IMR-90 (cell line): ENCODE data around the gene GON7. TPM values are rescaled to one million over a fixed set of nuclear protein-coding genes. Genes with fewer than 3 reads are reported as not detected.

Source experiments
- ATAC-seq: fragments of 200-7000 bp; cut with Tn5 transposase; 2 replicates; pipeline ENCODE4 v1.9.1; 2020; ENCODE audit warnings: low read depth, mild to moderate bottlenecking, moderate library complexity
- BruUV-seq: library from RNA; stranded (reverse); fragments of 400-500 nt; replicated peaks from 2 replicates; lab custom pipeline; 2021; lab: Mats Ljungman, UMichigan
- CTCF ChIA-PET: fragments of 300-600 bp; formaldehyde crosslinking; extraction: SDS; loops from one replicate; lab custom pipeline; 2021; ENCODE audit warnings: antibody characterized with exemption; lab: Yijun Ruan, JAX
- POLR2A ChIA-PET: fragments of 300-600 bp; sonication (Branson Sonifier 250); formaldehyde crosslinking; loops from one replicate; lab custom pipeline; 2022; ENCODE audit warnings: antibody characterized with exemption; ENCODE audit not compliant: unreplicated experiment; lab: Charles Lee
- DNase-seq: peaks from one replicate; pipeline ENCODE4 v3.0.0; 2013
- H2AFZ ChIP-seq: replicated peaks from 2 replicates; pipeline ENCODE3; 2013; ENCODE audit warnings: low read length, mild to moderate bottlenecking; ENCODE audit not compliant: poor library complexity
- H2AK5ac ChIP-seq: 2 replicates; pipeline ENCODE4 v1.6.1; 2013; ENCODE audit warnings: low read depth, low read length, inconsistent platforms
- H2AK9ac ChIP-seq: replicated peaks from 2 replicates; pipeline ENCODE3; 2013; ENCODE audit warnings: mild to moderate bottlenecking, low read depth, low read length, moderate library complexity; ENCODE audit not compliant: poor library complexity
- H2BK120ac ChIP-seq: 2 replicates; pipeline ENCODE4 v1.6.1; 2013; ENCODE audit warnings: low read depth, low read length, inconsistent platforms
- H2BK15ac ChIP-seq: 3 replicates; pipeline ENCODE4 v1.6.1; 2013; ENCODE audit warnings: low read depth, low read length, inconsistent platforms
- H2BK20ac ChIP-seq: 2 replicates; pipeline ENCODE4 v1.6.1; 2013; ENCODE audit warnings: low read depth, mild to moderate bottlenecking, inconsistent platforms, low read length, moderate library complexity
- H2BK5ac ChIP-seq: 2 replicates; pipeline ENCODE4 v1.6.1; 2013; ENCODE audit warnings: mild to moderate bottlenecking, low read depth, low read length, inconsistent platforms; ENCODE audit not compliant: poor library complexity, severe bottlenecking
- H3K14ac ChIP-seq: replicated peaks from 2 replicates; pipeline ENCODE4 v1.6.1; 2013; ENCODE audit warnings: low read depth, low read length, inconsistent platforms
- H3K18ac ChIP-seq: 2 replicates; pipeline ENCODE4 v1.6.1; 2013; ENCODE audit warnings: low read depth, low read length, control low read depth
- H3K23ac ChIP-seq: 2 replicates; pipeline ENCODE4 v1.6.1; 2013; ENCODE audit warnings: low read depth, low read length, inconsistent platforms
- H3K27ac ChIP-seq: 2 replicates; pipeline ENCODE4 v1.5.1; 2013; ENCODE audit warnings: mild to moderate bottlenecking, control low read depth, low read length; ENCODE audit not compliant: insufficient read depth
- H3K27me3 ChIP-seq: 2 replicates; pipeline ENCODE4 v1.6.1; 2013; ENCODE audit warnings: low read length; ENCODE audit not compliant: control insufficient read depth, insufficient read depth
- H3K36me3 ChIP-seq: 2 replicates; pipeline ENCODE4 v1.6.1; 2013; ENCODE audit warnings: low read length, mixed read lengths; ENCODE audit not compliant: control insufficient read depth, insufficient read depth
- H3K4ac ChIP-seq: 2 replicates; pipeline ENCODE4 v1.6.1; 2013; ENCODE audit warnings: low read depth, low read length, inconsistent platforms
- H3K4me1 ChIP-seq: 2 replicates; pipeline ENCODE4 v1.6.1; 2013; ENCODE audit warnings: low read length, mixed read lengths; ENCODE audit not compliant: control insufficient read depth, insufficient read depth
- H3K4me2 ChIP-seq: 2 replicates; pipeline ENCODE4 v1.6.1; 2013; ENCODE audit warnings: low read depth, mild to moderate bottlenecking, control low read depth, low read length, moderate library complexity
- H3K4me3 ChIP-seq: 2 replicates; pipeline ENCODE4 v1.5.1; 2013; ENCODE audit warnings: low read depth, mild to moderate bottlenecking, control low read depth, low read length, moderate library complexity; ENCODE audit not compliant: insufficient read depth
- H3K56ac ChIP-seq: 2 replicates; pipeline ENCODE4 v1.6.1; 2013; ENCODE audit warnings: low read length, inconsistent platforms; ENCODE audit not compliant: insufficient read depth; ENCODE audit errors: extremely low read depth
- H3K79me1 ChIP-seq, 2 experiments: 2 replicates each; pipeline ENCODE4 v1.6.1; 2013; ENCODE audit warnings: low read length in 2 of 2, inconsistent platforms in 1 of 2, low read depth in 1 of 2
- H3K9ac ChIP-seq: 2 replicates; pipeline ENCODE4 v1.6.1; 2013; ENCODE audit warnings: low read depth, low read length, control low read depth
- H3K9me1 ChIP-seq: 2 replicates; pipeline ENCODE4 v1.6.1; 2013; ENCODE audit warnings: low read length, inconsistent platforms; ENCODE audit not compliant: insufficient read depth
- H3K9me3 ChIP-seq: 2 replicates; pipeline ENCODE4 v1.6.1; 2013; ENCODE audit warnings: low read length; ENCODE audit not compliant: control insufficient read depth, insufficient read depth
- H4K20me1 ChIP-seq: 2 replicates; pipeline ENCODE4 v1.6.1; 2013; ENCODE audit warnings: low read length, inconsistent platforms; ENCODE audit not compliant: insufficient read depth
- H4K5ac ChIP-seq: 2 replicates; pipeline ENCODE4 v1.6.1; 2013; ENCODE audit warnings: mild to moderate bottlenecking, low read depth, low read length, control low read depth
- H4K8ac ChIP-seq, 2 experiments: 2 replicates each; pipeline ENCODE4 v1.6.1; 2013; ENCODE audit warnings: low read depth in 2 of 2, low read length in 2 of 2, control low read depth in 1 of 2, inconsistent platforms in 1 of 2
- H4K91ac ChIP-seq: 2 replicates; pipeline ENCODE4 v1.6.1; 2013; ENCODE audit warnings: low read depth, low read length, inconsistent platforms; ENCODE audit not compliant: insufficient read depth
- CEBPB ChIP-seq: IDR thresholded peaks from 2 replicates; pipeline ENCODE4 v1.6.1; 2012; ENCODE audit warnings: low read depth, low read length, improper control_type of control experiment
- FOS ChIP-seq: fragments of 150-350 bp; IDR thresholded peaks from 2 replicates; pipeline ENCODE4 v1.6.1; 2016; ENCODE audit warnings: low read depth, low read length
- MAFK ChIP-seq: IDR thresholded peaks from 2 replicates; pipeline ENCODE4 v1.6.1; 2012; ENCODE audit warnings: low read depth, low read length, improper control_type of control experiment
- MAZ ChIP-seq: IDR thresholded peaks from 2 replicates; pipeline ENCODE4 v1.6.1; 2012; ENCODE audit warnings: low read depth, mild to moderate bottlenecking, low read length, improper control_type of control experiment, moderate library complexity, borderline replicate concordance
- MXI1 ChIP-seq: IDR thresholded peaks from 2 replicates; pipeline ENCODE4 v1.6.1; 2012; ENCODE audit warnings: low read depth, mild to moderate bottlenecking, low read length, moderate library complexity, borderline replicate concordance
- RAD21 ChIP-seq: IDR thresholded peaks from 2 replicates; pipeline ENCODE4 v1.6.1; 2012; ENCODE audit warnings: low read length, improper control_type of control experiment
- RCOR1 ChIP-seq: IDR thresholded peaks from 2 replicates; pipeline ENCODE4 v1.6.1; 2012; ENCODE audit warnings: mild to moderate bottlenecking, low read length, improper control_type of control experiment; ENCODE audit not compliant: insufficient replicate concordance
- RFX5 ChIP-seq: IDR thresholded peaks from 2 replicates; pipeline ENCODE4 v1.8.0; 2012; ENCODE audit warnings: low read depth, mild to moderate bottlenecking, low read length, moderate library complexity
- SMC3 ChIP-seq: fragments of 150-350 bp; IDR thresholded peaks from 2 replicates; pipeline ENCODE4 v1.6.1; 2016; ENCODE audit warnings: low read depth, mild to moderate bottlenecking, antibody characterized with exemption, low read length, moderate library complexity
- WGBS, 2 experiments: methylation state at CpG; one replicate each; pipeline versions ENCODE4 v1.1.5 to v1.1.7; 2013; ENCODE audit warnings: missing lambda C conversion rate in 2 of 2; ENCODE audit not compliant: insufficient read length in 1 of 2; ENCODE audit errors: extremely low coverage in 2 of 2; 5-methylcytosine and 5-hydroxymethylcytosine counted together
- dilution Hi-C: fragments of 300-500 bp; cut with HindIII; formaldehyde crosslinking; loops from one replicate; pipeline ENCODE4 v1.14.3; 2018; ENCODE audit warnings: low sequenced_read_pairs; ENCODE audit not compliant: unreplicated experiment
- in situ Hi-C: fragments of 300-500 bp; cut with MboI; formaldehyde crosslinking; loops from 3 replicates; pipeline ENCODE4 v1.14.3; 2019; ENCODE audit warnings: low sequenced_read_pairs, inconsistent platforms, mixed read lengths
- intact Hi-C: fragments of 100-400 bp; cut with micrococcal nuclease; formaldehyde crosslinking; loops from 2 replicates; pipeline ENCODE4 v1.10.0; 2022
- polyA plus RNA-seq, 3 experiments: library from polyadenylated mRNA; depleted of rRNA; stranded (reverse); fragments of >200 nt; gene quantifications; 2 replicates each; pipeline ENCODE4 v1.2.3, GENCODE V29; 2012; ENCODE audit warnings: low replicate concordance in 1 of 3
- total RNA-seq: library from RNA; depleted of rRNA; stranded (reverse); fragments of >200 nt; gene quantifications from 2 replicates; pipeline ENCODE4 v1.2.3, GENCODE V29; 2012
- TF ChIP-seq, protein P1 (sequence below): conservative IDR thresholded peaks from 2 replicates; pipeline ENCODE4 v1.5.1; 2012; ENCODE audit warnings: mild to moderate bottlenecking, low read depth, low read length, improper control_type of control experiment
- TF ChIP-seq, protein P2 (sequence below): fragments of 150-350 bp; IDR thresholded peaks from 2 replicates; pipeline ENCODE4 v1.6.1; 2017; ENCODE audit warnings: mild to moderate bottlenecking, antibody characterized with exemption, low read length, low read depth
- TF ChIP-seq, protein P3 (sequence below): fragments of 150-350 bp; IDR thresholded peaks from 2 replicates; pipeline ENCODE4 v1.6.1; 2016; ENCODE audit warnings: low read depth, mild to moderate bottlenecking, low read length, moderate library complexity, borderline replicate concordance

The GON7 gene
- total and polyA plus RNA-seq, 2 of the 4 experiments (the other 2 are of a cell fraction): 4.3 to 7.8 TPM

DNA sequence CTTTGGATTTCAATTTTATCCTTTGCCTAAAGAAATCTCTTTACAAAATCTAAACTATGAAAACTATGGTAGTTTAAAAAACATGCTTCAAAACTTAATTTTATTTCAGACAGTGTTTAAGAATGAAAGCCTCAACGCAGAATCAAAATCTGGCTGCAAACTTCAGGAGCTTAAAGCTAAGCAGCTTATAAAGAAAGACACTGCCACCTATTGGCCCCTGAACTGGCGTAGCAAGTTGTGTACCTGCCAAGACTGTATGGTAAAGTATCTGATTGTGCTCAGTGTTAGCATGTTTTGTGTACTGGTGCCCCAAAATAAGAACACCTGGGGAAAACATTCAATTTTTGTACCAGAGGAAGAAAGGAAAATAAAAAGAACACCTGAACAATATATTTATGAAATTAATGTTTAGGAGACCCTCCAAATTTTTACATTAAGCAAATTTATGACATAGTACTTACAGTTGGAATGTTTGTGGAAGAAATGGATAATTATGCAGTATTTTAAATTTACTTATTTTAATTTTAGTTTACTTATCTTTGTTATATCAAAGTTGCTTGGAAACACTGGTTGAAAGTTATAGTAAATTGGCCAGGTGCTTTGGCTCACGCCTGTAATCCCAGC is 12.3 kb upstream of the GON7 start:
- Histone ChIP-seq H4K20me1 (no peaks in the 10 kb centered on the region), H3K4me1 (no peaks in the 10 kb centered on the region), H2AK9ac (no peak overlapping the region), H3K4me3 (no peak overlapping the region), H2BK120ac (no peak overlapping the region), H4K5ac (no peak overlapping the region), H2BK20ac (no peak overlapping the region), H3K27ac (no peak overlapping the region), H2BK5ac (no peak overlapping the region), H3K56ac (no peak overlapping the region), H3K14ac (no peak overlapping the region), H4K91ac (no peak overlapping the region), H2AFZ (no peak overlapping the region), H3K27me3 (no peaks in the 10 kb centered on the region), H3K36me3 (peaks cover 20% of the 10 kb centered on the region), H3K4me2 (no peak overlapping the region), H3K9ac (no peak overlapping the region), H3K18ac (no peak overlapping the region), H4K8ac (no peak overlapping the region), H3K79me1 (no peaks in the 10 kb centered on the region), H3K23ac (no peak overlapping the region), H2AK5ac (no peak overlapping the region), H3K9me3 (no peaks in the 10 kb centered on the region), H3K4ac (no peak overlapping the region), H2BK15ac (no peak overlapping the region), H3K9me1 (no peaks in the 10 kb centered on the region)
- in situ Hi-C loops (loop anchor here (10.0 kb wide), 1 partner anchor 326 kb away; no protein-coding TSS in a partner anchor), dilution Hi-C loops (no loop called here), intact Hi-C loops (no loop called here)
- POLR2A ChIA-PET: interaction anchor here (0.7 kb wide), 1 partner anchor 53 kb away, joined by 11 read pairs; no protein-coding TSS in a partner anchor
- ATAC-seq (peak; percentile 70), DNase-seq (peak; percentile 65)
- no CpG with 5 or more reads among the region's 3 CpGs for WGBS, 2 experiments
- TF ChIP-seq RFX5 (no peak), CEBPB (no peak), MAZ (no peak), RCOR1 (no peak), MAFK (no peak), MXI1 (no peak), SMC3 (peak; percentile 32; the same call in 1 of the 2 replicates), RAD21 (peak; percentile 55), FOS (no peak)
- TF ChIP-seq, protein P1, sequence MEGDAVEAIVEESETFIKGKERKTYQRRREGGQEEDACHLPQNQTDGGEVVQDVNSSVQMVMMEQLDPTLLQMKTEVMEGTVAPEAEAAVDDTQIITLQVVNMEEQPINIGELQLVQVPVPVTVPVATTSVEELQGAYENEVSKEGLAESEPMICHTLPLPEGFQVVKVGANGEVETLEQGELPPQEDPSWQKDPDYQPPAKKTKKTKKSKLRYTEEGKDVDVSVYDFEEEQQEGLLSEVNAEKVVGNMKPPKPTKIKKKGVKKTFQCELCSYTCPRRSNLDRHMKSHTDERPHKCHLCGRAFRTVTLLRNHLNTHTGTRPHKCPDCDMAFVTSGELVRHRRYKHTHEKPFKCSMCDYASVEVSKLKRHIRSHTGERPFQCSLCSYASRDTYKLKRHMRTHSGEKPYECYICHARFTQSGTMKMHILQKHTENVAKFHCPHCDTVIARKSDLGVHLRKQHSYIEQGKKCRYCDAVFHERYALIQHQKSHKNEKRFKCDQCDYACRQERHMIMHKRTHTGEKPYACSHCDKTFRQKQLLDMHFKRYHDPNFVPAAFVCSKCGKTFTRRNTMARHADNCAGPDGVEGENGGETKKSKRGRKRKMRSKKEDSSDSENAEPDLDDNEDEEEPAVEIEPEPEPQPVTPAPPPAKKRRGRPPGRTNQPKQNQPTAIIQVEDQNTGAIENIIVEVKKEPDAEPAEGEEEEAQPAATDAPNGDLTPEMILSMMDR: peak; percentile 53
- TF ChIP-seq, protein P2, sequence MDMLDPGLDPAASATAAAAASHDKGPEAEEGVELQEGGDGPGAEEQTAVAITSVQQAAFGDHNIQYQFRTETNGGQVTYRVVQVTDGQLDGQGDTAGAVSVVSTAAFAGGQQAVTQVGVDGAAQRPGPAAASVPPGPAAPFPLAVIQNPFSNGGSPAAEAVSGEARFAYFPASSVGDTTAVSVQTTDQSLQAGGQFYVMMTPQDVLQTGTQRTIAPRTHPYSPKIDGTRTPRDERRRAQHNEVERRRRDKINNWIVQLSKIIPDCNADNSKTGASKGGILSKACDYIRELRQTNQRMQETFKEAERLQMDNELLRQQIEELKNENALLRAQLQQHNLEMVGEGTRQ: no peak
- TF ChIP-seq, protein P3, sequence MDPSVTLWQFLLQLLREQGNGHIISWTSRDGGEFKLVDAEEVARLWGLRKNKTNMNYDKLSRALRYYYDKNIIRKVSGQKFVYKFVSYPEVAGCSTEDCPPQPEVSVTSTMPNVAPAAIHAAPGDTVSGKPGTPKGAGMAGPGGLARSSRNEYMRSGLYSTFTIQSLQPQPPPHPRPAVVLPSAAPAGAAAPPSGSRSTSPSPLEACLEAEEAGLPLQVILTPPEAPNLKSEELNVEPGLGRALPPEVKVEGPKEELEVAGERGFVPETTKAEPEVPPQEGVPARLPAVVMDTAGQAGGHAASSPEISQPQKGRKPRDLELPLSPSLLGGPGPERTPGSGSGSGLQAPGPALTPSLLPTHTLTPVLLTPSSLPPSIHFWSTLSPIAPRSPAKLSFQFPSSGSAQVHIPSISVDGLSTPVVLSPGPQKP: no peak
- CTCF ChIA-PET: interaction anchor here (0.6 to 1.6 kb wide), 7 partner anchors 12 to 237 kb away, joined by 3 to 5 read pairs (median 3); partner anchors contain the start of genes GON7, LYSET, MOAP1 and UBR7
- BruUV-seq: no TSS peak
